Effector memory CD8-positive, alpha-beta T cell (primary cell): Measurements from ENCODE around the gene EHD2.

Source experiments
- ATAC-seq: fragments of 150-1000 bp; cut with Tn5 transposase; replicated peaks from 2 replicates; pipeline ENCODE4 v1.10.0; 2021; ENCODE audit warnings: mild to moderate bottlenecking, moderate library complexity
- DNase-seq, 3 experiments: peaks; one replicate each; pipeline ENCODE4 v3.0.0; 2021
- H3K27ac Mint-ChIP-seq, 2 donors: one replicate each; pipeline ENCODE4 v1.8.0; 2022; ENCODE audit warnings: mild to moderate bottlenecking in 2 of 2, mixed read lengths in 2 of 2, moderate library complexity in 2 of 2
- H3K27me3 Mint-ChIP-seq, 2 donors: one replicate each; pipeline ENCODE4 v1.8.0; 2022; ENCODE audit warnings: mixed read lengths in 2 of 2
- H3K36me3 Mint-ChIP-seq: one replicate; pipeline ENCODE4 v1.8.0; 2022; ENCODE audit warnings: mild to moderate bottlenecking, moderate library complexity, mixed read lengths; ENCODE audit not compliant: insufficient read depth
- H3K4me1 Mint-ChIP-seq, 2 donors: one replicate each; pipeline ENCODE4 v1.8.0; 2022; ENCODE audit warnings: low read depth in 2 of 2, mixed read lengths in 2 of 2
- H3K4me3 Mint-ChIP-seq, 2 donors: one replicate each; pipeline ENCODE4 v1.8.0; 2022; ENCODE audit warnings: mild to moderate bottlenecking in 2 of 2, mixed read lengths in 2 of 2, moderate library complexity in 2 of 2
- H3K9me3 Mint-ChIP-seq, 2 donors: one replicate each; pipeline ENCODE4 v1.8.0; 2022; ENCODE audit warnings: mixed read lengths in 2 of 2

EHD2 gene

GRCh38 chr19:47679922-47680857, 33.0 kb upstream of the EHD2 start:
- Mint-ChIP-seq H3K27ac (no peak overlapping the region), H3K4me1 (peaks cover 3 to 5% of the 10 kb centered on the region in 2 donors), H3K36me3 (peaks cover 27% of the 10 kb centered on the region), H3K4me3 (no peak overlapping the region), H3K9me3 (no peaks in the 10 kb centered on the region), H3K27me3 (no peaks in the 10 kb centered on the region)
- ATAC-seq (no peak), DNase-seq (no peak)

- Mint-ChIP-seq H3K4me3 (no peak overlapping the region), H3K27me3 (no peaks in the 10 kb centered on the region), H3K27ac (no peak overlapping the region), H3K9me3 (no peaks in the 10 kb centered on the region), H3K36me3 (peaks cover 30% of the 10 kb centered on the region), H3K4me1 (peaks cover 3 to 5% of the 10 kb centered on the region in 2 donors)
- no peak for DNase-seq
- ATAC-seq = no peak
Observed at GRCh38 chr19:47680858-47681332, 32.3 kb upstream of the EHD2 start.

- DNase-seq = no peak
Observed at GRCh38 chr19:47681388-47681787, 31.8 kb upstream of the EHD2 start.

GRCh38 chr19:47681936-47682335, 31.3 kb upstream of the EHD2 start:
- no peak overlapping the region for H3K4me3 Mint-ChIP-seq
- H3K27me3 Mint-ChIP-seq = no peaks in the 10 kb centered on the region
- H3K36me3 Mint-ChIP-seq = peaks cover 32% of the 10 kb centered on the region
- ATAC-seq (no peak), DNase-seq (no peak)
- H3K9me3 Mint-ChIP-seq = no peaks in the 10 kb centered on the region
- peaks cover 3 to 5% of the 10 kb centered on the region in 2 donors for H3K4me1 Mint-ChIP-seq
- peak overlapping the region in 1 of 2 donors; percentile 49 for H3K27ac Mint-ChIP-seq

More at GRCh38 chr19:47681388-47681787, 31.8 kb upstream of the EHD2 start:
- Mint-ChIP-seq H3K27ac (peak overlapping the region in 1 of 2 donors; percentile 13), H3K4me1 (peaks cover 3 to 5% of the 10 kb centered on the region in 2 donors), H3K9me3 (no peaks in the 10 kb centered on the region), H3K27me3 (no peaks in the 10 kb centered on the region), H3K36me3 (peaks cover 32% of the 10 kb centered on the region), H3K4me3 (no peak overlapping the region)
- no peak for ATAC-seq

- peaks cover 32% of the 10 kb centered on the region for H3K36me3 Mint-ChIP-seq
- H3K4me1 Mint-ChIP-seq = peaks cover 3 to 6% of the 10 kb centered on the region in 2 donors
- DNase-seq (no peak), ATAC-seq (no peak)
- peak overlapping the region in 1 of 2 donors; percentile 49 for H3K27ac Mint-ChIP-seq
- no peaks in the 10 kb centered on the region for H3K27me3 Mint-ChIP-seq
- H3K4me3 Mint-ChIP-seq = no peak overlapping the region
- H3K9me3 Mint-ChIP-seq = no peaks in the 10 kb centered on the region
Observed at GRCh38 chr19:47682939-47683338, 30.3 kb upstream of the EHD2 start.

- DNase-seq (no peak), ATAC-seq (no peak)
- Mint-ChIP-seq H3K4me3 (no peak overlapping the region), H3K4me1 (peaks cover 0 to 8% of the 10 kb centered on the region in 2 donors), H3K9me3 (no peaks in the 10 kb centered on the region), H3K36me3 (peaks cover 27% of the 10 kb centered on the region), H3K27ac (no peak overlapping the region), H3K27me3 (no peaks in the 10 kb centered on the region)
Observed at GRCh38 chr19:47686679-47687450, 26.4 kb upstream of the EHD2 start.

GRCh38 chr19:47687906-47688305, 25.3 kb upstream of the EHD2 start:
- Mint-ChIP-seq H3K36me3 (peaks cover 20% of the 10 kb centered on the region), H3K4me3 (no peak overlapping the region), H3K27ac (no peak overlapping the region)

GRCh38 chr19:47691090-47691489, 22.1 kb upstream of the EHD2 start:
- ATAC-seq (no peak), DNase-seq (no peak)
- Mint-ChIP-seq H3K4me3 (no peak overlapping the region), H3K9me3 (no peaks in the 10 kb centered on the region), H3K4me1 (peaks cover 3 to 8% of the 10 kb centered on the region in 2 donors), H3K27me3 (no peaks in the 10 kb centered on the region), H3K27ac (peak overlapping the region in 1 of 2 donors; percentile 32), H3K36me3 (peaks cover 15% of the 10 kb centered on the region)

More at GRCh38 chr19:47687906-47688305, 25.3 kb upstream of the EHD2 start:
- Mint-ChIP-seq H3K27me3 (no peaks in the 10 kb centered on the region), H3K4me1 (peaks cover 0 to 8% of the 10 kb centered on the region in 2 donors), H3K9me3 (no peaks in the 10 kb centered on the region)
- ATAC-seq (no peak), DNase-seq (no peak)

- Mint-ChIP-seq H3K9me3 (no peaks in the 10 kb centered on the region), H3K4me1 (peaks cover 3 to 8% of the 10 kb centered on the region in 2 donors), H3K27ac (peak overlapping the region in 1 of 2 donors; percentile 63), H3K36me3 (peaks cover 14% of the 10 kb centered on the region), H3K27me3 (no peaks in the 10 kb centered on the region), H3K4me3 (no peak overlapping the region)
- ATAC-seq (no peak), DNase-seq (no peak)
Observed at GRCh38 chr19:47691782-47692181, 21.4 kb upstream of the EHD2 start.

GRCh38 chr19:47693489-47693888, 19.7 kb upstream of the EHD2 start:
- H3K36me3 Mint-ChIP-seq = peaks cover 14% of the 10 kb centered on the region
- no peaks in the 10 kb centered on the region for H3K9me3 Mint-ChIP-seq
- no peak for ATAC-seq
- no peaks in the 10 kb centered on the region for H3K27me3 Mint-ChIP-seq
- H3K4me3 Mint-ChIP-seq = no peak overlapping the region
- no peak overlapping the region for H3K27ac Mint-ChIP-seq
- peaks cover 4 to 6% of the 10 kb centered on the region in 2 donors for H3K4me1 Mint-ChIP-seq
- no peak for DNase-seq

- Mint-ChIP-seq H3K27me3 (no peaks in the 10 kb centered on the region), H3K27ac (no peak overlapping the region), H3K9me3 (no peaks in the 10 kb centered on the region), H3K4me1 (peaks cover 4 to 6% of the 10 kb centered on the region in 2 donors), H3K4me3 (no peak overlapping the region), H3K36me3 (peaks cover 15% of the 10 kb centered on the region)
- ATAC-seq = no peak
- no peak for DNase-seq
Observed at GRCh38 chr19:47693903-47694302, 19.3 kb upstream of the EHD2 start.

GRCh38 chr19:47694466-47695273, 18.6 kb upstream of the EHD2 start:
- ATAC-seq = no peak
- peaks cover 4 to 6% of the 10 kb centered on the region in 2 donors for H3K4me1 Mint-ChIP-seq

More at GRCh38 chr19:47694466-47695273, 18.6 kb upstream of the EHD2 start:
- Mint-ChIP-seq H3K9me3 (no peaks in the 10 kb centered on the region), H3K27ac (no peak overlapping the region), H3K4me3 (no peak overlapping the region), H3K36me3 (peaks cover 18% of the 10 kb centered on the region), H3K27me3 (no peaks in the 10 kb centered on the region)
- DNase-seq = no peak
